ENCODE data around the gene GLI3. TPM values are rescaled to one million over a fixed set of nuclear protein-coding genes. Genes with fewer than 3 reads are reported as not detected.

Gene GLI3
- total and polyA plus RNA-seq, 2 experiments from 2014 or later, result 4.0 to 5.2 TPM

- 0 out of 2 replicates have a peak, but pooled peaks cover 10% of the 10 kb centered on the region for H3F3A ChIP-seq (ENCODE audit: insufficient read depth)
- H3K9me3 ChIP-seq (ENCODE audit: low read depth), result no peaks in the 10 kb centered on the region
- no peaks in the 10 kb centered on the region for H3K9me2 ChIP-seq (ENCODE audit: insufficient read depth)
- no peak overlapping the region for H3K4me3 ChIP-seq
- H2AFZ ChIP-seq, result no peak overlapping the region
- no peaks in the 10 kb centered on the region for H3K27me3 ChIP-seq (replicated peaks; ENCODE audit: insufficient read depth)
- H3K4me2 ChIP-seq (ENCODE audit: unreplicated experiment), result no peak overlapping the region
- H3K27ac ChIP-seq, result no peak overlapping the region
- DNase-seq, result peak; percentile 49
- peaks cover 12% of the 10 kb centered on the region for H3K4me1 ChIP-seq (ENCODE audit: insufficient read depth)
- no peak overlapping the region for H3K9ac ChIP-seq
- in situ Hi-C loops (cut with MboI), result no loop called here
- 0 out of 2 replicates have a peak, but pooled peaks cover 14% of the 10 kb centered on the region for H3K79me2 ChIP-seq (ENCODE audit: insufficient read depth)
- H3K36me3 ChIP-seq (ENCODE audit: low read depth), result no peaks in the 10 kb centered on the region
- H4K20me1 ChIP-seq (ENCODE audit: insufficient read depth), result no peaks in the 10 kb centered on the region
- TF ChIP-seq EZH2phosphoT487 (IDR thresholded peaks at IDR 0.05; ENCODE audit: insufficient read depth, low read depth), result no peak
- TF ChIP-seq EZH2 (IDR thresholded peaks at IDR 0.05; ENCODE audit: insufficient read depth, poor library complexity, severe bottlenecking), result no peak
These were observed 66.3 kb downstream of the GLI3 start for GRCh38 chr7:42170724-42171123.

- no peak overlapping the region for H3K27ac ChIP-seq
- H3K27me3 ChIP-seq (replicated peaks; ENCODE audit: insufficient read depth), result no peaks in the 10 kb centered on the region
- H3K9ac ChIP-seq, result no peak overlapping the region
- WGBS, 2 experiments (ENCODE audit: low coverage in 1 of 2, low lambda C conversion rate in 2 of 2, missing lambda C conversion rate in 2 of 2), result 96% methylated on average over 8 of the region's 8 CpGs
- DNase-seq, result no peak
- 0 out of 2 replicates have a peak, but pooled peaks cover 10% of the 10 kb centered on the region for H3F3A ChIP-seq (ENCODE audit: insufficient read depth)
- no peaks in the 10 kb centered on the region for H4K20me1 ChIP-seq (ENCODE audit: insufficient read depth)
- H3K36me3 ChIP-seq (ENCODE audit: low read depth), result no peaks in the 10 kb centered on the region
- H2AFZ ChIP-seq, result no peak overlapping the region
- TF ChIP-seq EZH2 (IDR thresholded peaks at IDR 0.05; ENCODE audit: insufficient read depth, poor library complexity, severe bottlenecking) (no peak), EZH2phosphoT487 (IDR thresholded peaks at IDR 0.05; ENCODE audit: insufficient read depth, low read depth) (no peak)
- H3K4me3 ChIP-seq, result no peak overlapping the region
- H3K9me2 ChIP-seq (ENCODE audit: insufficient read depth), result no peaks in the 10 kb centered on the region
- no peaks in the 10 kb centered on the region for H3K9me3 ChIP-seq (ENCODE audit: low read depth)
- in situ Hi-C loops (cut with MboI), result no loop called here
- peaks cover 8% of the 10 kb centered on the region for H3K4me1 ChIP-seq (ENCODE audit: insufficient read depth)
- H3K4me2 ChIP-seq (ENCODE audit: unreplicated experiment), result no peak overlapping the region
- H3K79me2 ChIP-seq (ENCODE audit: insufficient read depth), result no peaks in the 10 kb centered on the region
These were observed 68.5 kb downstream of the GLI3 start for GRCh38 chr7:42168512-42168911.

GRCh38 chr7:42167631-42168236, 69.3 kb downstream of the GLI3 start:
- no peak for DNase-seq
- H3F3A ChIP-seq (ENCODE audit: insufficient read depth), result 0 out of 2 replicates have a peak, but pooled peaks cover 10% of the 10 kb centered on the region

GRCh38 chr7:42167206-42167605, 69.8 kb downstream of the GLI3 start:
- Histone ChIP-seq H3F3A (ENCODE audit: insufficient read depth) (0 out of 2 replicates have a peak, but pooled peaks cover 10% of the 10 kb centered on the region), H3K79me2 (ENCODE audit: insufficient read depth) (no peaks in the 10 kb centered on the region), H3K4me1 (ENCODE audit: insufficient read depth) (peaks cover 8% of the 10 kb centered on the region)

More at GRCh38 chr7:42167631-42168236, 69.3 kb downstream of the GLI3 start:
- Histone ChIP-seq H3K4me3 (no peak overlapping the region), H3K9me2 (ENCODE audit: insufficient read depth) (no peaks in the 10 kb centered on the region), H3K27ac (no peak overlapping the region), H3K9ac (no peak overlapping the region), H3K9me3 (ENCODE audit: low read depth) (no peaks in the 10 kb centered on the region), H3K4me2 (ENCODE audit: unreplicated experiment) (no peak overlapping the region), H3K27me3 (replicated peaks; ENCODE audit: insufficient read depth) (no peaks in the 10 kb centered on the region), H3K79me2 (ENCODE audit: insufficient read depth) (no peaks in the 10 kb centered on the region), H4K20me1 (ENCODE audit: insufficient read depth) (no peaks in the 10 kb centered on the region), H2AFZ (no peak overlapping the region), H3K4me1 (ENCODE audit: insufficient read depth) (peaks cover 8% of the 10 kb centered on the region), H3K36me3 (ENCODE audit: low read depth) (no peaks in the 10 kb centered on the region)
- in situ Hi-C loops (cut with MboI), result no loop called here
- TF ChIP-seq EZH2phosphoT487 (IDR thresholded peaks at IDR 0.05; ENCODE audit: insufficient read depth, low read depth), result no peak
- no peak for TF ChIP-seq EZH2 (IDR thresholded peaks at IDR 0.05; ENCODE audit: insufficient read depth, poor library complexity, severe bottlenecking)

More at GRCh38 chr7:42167206-42167605, 69.8 kb downstream of the GLI3 start:
- WGBS, 2 experiments (ENCODE audit: low coverage in 1 of 2, low lambda C conversion rate in 2 of 2, missing lambda C conversion rate in 2 of 2), result 64 to 74% methylated on average over 2 of the region's 2 CpGs
- Histone ChIP-seq H3K9me3 (ENCODE audit: low read depth) (no peaks in the 10 kb centered on the region), H3K27ac (no peak overlapping the region), H3K4me3 (no peak overlapping the region), H3K27me3 (replicated peaks; ENCODE audit: insufficient read depth) (no peaks in the 10 kb centered on the region), H3K9me2 (ENCODE audit: insufficient read depth) (no peaks in the 10 kb centered on the region), H3K4me2 (ENCODE audit: unreplicated experiment) (no peak overlapping the region), H2AFZ (no peak overlapping the region), H4K20me1 (ENCODE audit: insufficient read depth) (no peaks in the 10 kb centered on the region), H3K36me3 (ENCODE audit: low read depth) (no peaks in the 10 kb centered on the region), H3K9ac (no peak overlapping the region)
- no peak for TF ChIP-seq EZH2phosphoT487 (IDR thresholded peaks at IDR 0.05; ENCODE audit: insufficient read depth, low read depth)
- TF ChIP-seq EZH2 (IDR thresholded peaks at IDR 0.05; ENCODE audit: insufficient read depth, poor library complexity, severe bottlenecking), result no peak
- no peak for DNase-seq
- in situ Hi-C loops (cut with MboI), result no loop called here

Measured in GM23248 (cell line).